GM23338 (cell line): ENCODE measurements around the gene TRPM2.

Experiments
- CREB1 ChIP-seq: fragments of 250-450 bp; sonication (Bioruptor Pico); IDR thresholded peaks from 2 replicates; pipeline ENCODE4 v1.5.0; 2020; ENCODE audit warnings: low read depth, mild to moderate bottlenecking, moderate library complexity
- CTCF ChIP-seq, 2 experiments: fragments of 200-600 bp in 1 of 2; sonication (generic) in 1 of 2; conservative IDR thresholded peaks; 2 replicates each; pipeline versions ENCODE4 v1.5.1 to v1.6.1; 2016 to 2017; ENCODE audit warnings: antibody characterized with exemption in 2 of 2, low read depth in 2 of 2, mild to moderate bottlenecking in 2 of 2, moderate library complexity in 1 of 2
- EZH2 ChIP-seq: fragments of 200-600 bp; sonication (generic); IDR thresholded peaks from one replicate; pipeline ENCODE4 v1.8.0; 2017; ENCODE audit warnings: antibody characterized with exemption, mild to moderate bottlenecking, low read depth; ENCODE audit not compliant: unreplicated experiment
- EZH2phosphoT487 ChIP-seq: fragments of 200-600 bp; sonication (generic); IDR thresholded peaks from one replicate; pipeline ENCODE4 v1.8.1; 2018; ENCODE audit warnings: antibody characterized with exemption; ENCODE audit not compliant: unreplicated experiment
- JUNB ChIP-seq: IDR thresholded peaks from one replicate; pipeline ENCODE4 v1.6.1; 2016; ENCODE audit warnings: antibody characterized with exemption; ENCODE audit not compliant: unreplicated experiment
- NANOG ChIP-seq: IDR thresholded peaks from 2 replicates; pipeline ENCODE4 v1.6.1; 2016; ENCODE audit warnings: antibody characterized with exemption, borderline replicate concordance
- POLR2AphosphoS5 ChIP-seq: IDR thresholded peaks from 2 replicates; pipeline ENCODE4 v1.6.1; 2016; ENCODE audit warnings: antibody characterized with exemption, low read depth
- ZNF331 ChIP-seq: fragments of 250-450 bp; sonication (Bioruptor Pico); IDR thresholded peaks from 2 replicates; pipeline ENCODE4 v1.5.0; 2020; ENCODE audit warnings: low read depth, mild to moderate bottlenecking, moderate library complexity
- TF ChIP-seq, protein P1 (sequence below): IDR thresholded peaks from one replicate; pipeline ENCODE4 v1.6.1; 2018; ENCODE audit warnings: antibody characterized with exemption; ENCODE audit not compliant: unreplicated experiment
- TF ChIP-seq, protein P2 (sequence below): IDR thresholded peaks from 2 replicates; pipeline ENCODE4 v1.6.1; 2016; ENCODE audit warnings: antibody characterized with exemption

DNA sequence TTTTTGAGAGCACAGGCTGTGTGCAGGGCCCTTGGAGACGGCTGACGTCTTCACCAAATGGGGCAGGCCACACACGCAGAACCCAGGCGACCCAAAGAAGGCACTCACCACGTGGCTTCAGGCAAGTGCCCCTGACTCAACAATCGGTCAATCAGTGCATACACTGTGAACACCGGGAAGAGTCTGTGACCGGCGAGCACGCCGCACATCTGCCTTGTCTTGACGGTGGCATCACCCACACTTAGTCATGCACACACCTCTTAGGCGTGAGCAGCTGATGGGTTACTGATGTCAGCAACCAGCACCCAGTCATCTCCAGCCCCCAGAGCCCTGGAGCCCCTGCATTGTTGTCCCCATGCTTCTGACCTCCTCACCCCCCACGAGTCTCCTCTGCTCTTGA is 97.0 kb downstream of the TRPM2 start:
- TF ChIP-seq CTCF (conservative IDR thresholded peaks at IDR 0.05; ENCODE audit: low read depth in 2 of 2), result no peak
- TF ChIP-seq EZH2phosphoT487, result no peak
- no peak for TF ChIP-seq NANOG
- TF ChIP-seq POLR2AphosphoS5, result no peak
- TF ChIP-seq, protein P1, sequence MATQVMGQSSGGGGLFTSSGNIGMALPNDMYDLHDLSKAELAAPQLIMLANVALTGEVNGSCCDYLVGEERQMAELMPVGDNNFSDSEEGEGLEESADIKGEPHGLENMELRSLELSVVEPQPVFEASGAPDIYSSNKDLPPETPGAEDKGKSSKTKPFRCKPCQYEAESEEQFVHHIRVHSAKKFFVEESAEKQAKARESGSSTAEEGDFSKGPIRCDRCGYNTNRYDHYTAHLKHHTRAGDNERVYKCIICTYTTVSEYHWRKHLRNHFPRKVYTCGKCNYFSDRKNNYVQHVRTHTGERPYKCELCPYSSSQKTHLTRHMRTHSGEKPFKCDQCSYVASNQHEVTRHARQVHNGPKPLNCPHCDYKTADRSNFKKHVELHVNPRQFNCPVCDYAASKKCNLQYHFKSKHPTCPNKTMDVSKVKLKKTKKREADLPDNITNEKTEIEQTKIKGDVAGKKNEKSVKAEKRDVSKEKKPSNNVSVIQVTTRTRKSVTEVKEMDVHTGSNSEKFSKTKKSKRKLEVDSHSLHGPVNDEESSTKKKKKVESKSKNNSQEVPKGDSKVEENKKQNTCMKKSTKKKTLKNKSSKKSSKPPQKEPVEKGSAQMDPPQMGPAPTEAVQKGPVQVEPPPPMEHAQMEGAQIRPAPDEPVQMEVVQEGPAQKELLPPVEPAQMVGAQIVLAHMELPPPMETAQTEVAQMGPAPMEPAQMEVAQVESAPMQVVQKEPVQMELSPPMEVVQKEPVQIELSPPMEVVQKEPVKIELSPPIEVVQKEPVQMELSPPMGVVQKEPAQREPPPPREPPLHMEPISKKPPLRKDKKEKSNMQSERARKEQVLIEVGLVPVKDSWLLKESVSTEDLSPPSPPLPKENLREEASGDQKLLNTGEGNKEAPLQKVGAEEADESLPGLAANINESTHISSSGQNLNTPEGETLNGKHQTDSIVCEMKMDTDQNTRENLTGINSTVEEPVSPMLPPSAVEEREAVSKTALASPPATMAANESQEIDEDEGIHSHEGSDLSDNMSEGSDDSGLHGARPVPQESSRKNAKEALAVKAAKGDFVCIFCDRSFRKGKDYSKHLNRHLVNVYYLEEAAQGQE, result no peak
- TF ChIP-seq CREB1 (CRISPR knock-in tag), result no peak
- TF ChIP-seq EZH2, result no peak
- TF ChIP-seq, protein P2, sequence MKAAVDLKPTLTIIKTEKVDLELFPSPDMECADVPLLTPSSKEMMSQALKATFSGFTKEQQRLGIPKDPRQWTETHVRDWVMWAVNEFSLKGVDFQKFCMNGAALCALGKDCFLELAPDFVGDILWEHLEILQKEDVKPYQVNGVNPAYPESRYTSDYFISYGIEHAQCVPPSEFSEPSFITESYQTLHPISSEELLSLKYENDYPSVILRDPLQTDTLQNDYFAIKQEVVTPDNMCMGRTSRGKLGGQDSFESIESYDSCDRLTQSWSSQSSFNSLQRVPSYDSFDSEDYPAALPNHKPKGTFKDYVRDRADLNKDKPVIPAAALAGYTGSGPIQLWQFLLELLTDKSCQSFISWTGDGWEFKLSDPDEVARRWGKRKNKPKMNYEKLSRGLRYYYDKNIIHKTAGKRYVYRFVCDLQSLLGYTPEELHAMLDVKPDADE, result no peak
- TF ChIP-seq JUNB, result no peak
- no peak for TF ChIP-seq ZNF331
